ENCODE results near the gene ZNF611. TPM values are rescaled to one million over a fixed set of nuclear protein-coding genes. Genes with fewer than 3 reads are reported as not detected.

The ZNF611 gene
- total RNA-seq, 2 experiments from 2014 or later: 14.6 to 15.5 TPM

DNA sequence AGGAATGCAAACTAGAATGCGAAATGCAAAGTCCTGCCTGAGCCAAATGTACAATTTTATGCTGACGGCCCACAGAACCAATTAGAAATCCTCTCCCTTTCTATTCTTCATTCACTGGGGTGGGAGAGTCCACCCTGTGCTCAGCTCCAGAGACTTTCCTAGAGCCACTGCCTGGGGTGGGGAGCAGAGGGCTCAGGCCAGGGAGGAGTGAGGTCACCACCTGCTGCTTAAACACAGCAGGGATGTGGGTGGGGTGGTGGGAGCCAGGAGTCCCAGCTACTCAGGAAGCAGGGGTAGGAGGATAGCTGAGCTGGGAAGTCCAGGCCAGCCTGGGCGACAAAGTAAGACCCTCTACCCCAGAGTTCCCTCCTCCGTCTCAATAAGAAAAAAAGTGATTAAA is 69.8 kb downstream of the ZNF611 start:
- Mint-ChIP-seq H3K27me3 (no peaks in the 10 kb centered on the region), H3K9me3 (no peaks in the 10 kb centered on the region), H3K4me1 (ENCODE audit: low read depth) (peaks cover 6% of the 10 kb centered on the region), H3K27ac (no peak overlapping the region), H3K36me3 (ENCODE audit: low read depth) (peaks cover 76% of the 10 kb centered on the region), H3K4me3 (no peak overlapping the region)
- H3K27me3 ChIP-seq (ENCODE audit: control insufficient read depth in 1 of 2, insufficient read depth in 2 of 2, low read length in 2 of 2): no peaks in the 10 kb centered on the region
- intact Hi-C loops (cut with DNase I, micrococcal nuclease): no loop called here
- H3K36me3 ChIP-seq (ENCODE audit: insufficient read depth, low read length): peaks cover 19% of the 10 kb centered on the region
- H3K27ac ChIP-seq (ENCODE audit: low read depth in 1 of 2, low read length in 2 of 2): no peak overlapping the region
- H3K4me1 ChIP-seq (ENCODE audit: insufficient read depth, low read length): no peaks in the 10 kb centered on the region
- no peak overlapping the region for H3K4me3 ChIP-seq (ENCODE audit: low read length)
- TF ChIP-seq, protein P1, sequence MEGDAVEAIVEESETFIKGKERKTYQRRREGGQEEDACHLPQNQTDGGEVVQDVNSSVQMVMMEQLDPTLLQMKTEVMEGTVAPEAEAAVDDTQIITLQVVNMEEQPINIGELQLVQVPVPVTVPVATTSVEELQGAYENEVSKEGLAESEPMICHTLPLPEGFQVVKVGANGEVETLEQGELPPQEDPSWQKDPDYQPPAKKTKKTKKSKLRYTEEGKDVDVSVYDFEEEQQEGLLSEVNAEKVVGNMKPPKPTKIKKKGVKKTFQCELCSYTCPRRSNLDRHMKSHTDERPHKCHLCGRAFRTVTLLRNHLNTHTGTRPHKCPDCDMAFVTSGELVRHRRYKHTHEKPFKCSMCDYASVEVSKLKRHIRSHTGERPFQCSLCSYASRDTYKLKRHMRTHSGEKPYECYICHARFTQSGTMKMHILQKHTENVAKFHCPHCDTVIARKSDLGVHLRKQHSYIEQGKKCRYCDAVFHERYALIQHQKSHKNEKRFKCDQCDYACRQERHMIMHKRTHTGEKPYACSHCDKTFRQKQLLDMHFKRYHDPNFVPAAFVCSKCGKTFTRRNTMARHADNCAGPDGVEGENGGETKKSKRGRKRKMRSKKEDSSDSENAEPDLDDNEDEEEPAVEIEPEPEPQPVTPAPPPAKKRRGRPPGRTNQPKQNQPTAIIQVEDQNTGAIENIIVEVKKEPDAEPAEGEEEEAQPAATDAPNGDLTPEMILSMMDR (IDR thresholded peaks at IDR 0.05): no peak
- ATAC-seq (ENCODE audit: poor library complexity) (no peak), DNase-seq (no peak)
- POLR2A ChIA-PET: no interaction called here
- CTCF ChIA-PET: no interaction called here
- H3K9me3 ChIP-seq (ENCODE audit: control insufficient read depth in 1 of 2, insufficient read depth in 1 of 2, low read length in 2 of 2): no peaks in the 10 kb centered on the region

DNA sequence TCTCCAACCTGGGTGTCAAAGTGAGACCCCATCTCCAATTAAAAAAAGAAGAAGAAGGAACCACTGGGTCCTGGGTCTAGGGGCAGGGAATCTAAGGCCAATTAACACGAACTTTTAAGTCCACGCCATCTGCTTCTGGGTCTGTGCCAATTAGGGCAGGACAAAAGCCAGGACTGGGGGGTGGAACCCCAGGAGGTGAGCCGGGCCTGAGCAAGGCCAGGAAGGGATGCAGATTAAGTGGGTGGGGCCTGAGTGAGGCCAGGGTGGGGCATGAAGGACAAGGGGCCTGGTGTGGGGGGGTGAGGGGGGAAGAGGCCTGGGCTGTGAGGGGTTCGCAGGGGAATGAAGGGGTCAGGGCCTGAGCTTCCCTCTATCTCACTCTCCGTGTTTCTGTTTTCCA is 70.4 kb downstream of the ZNF611 start:
- Mint-ChIP-seq H3K9me3 (no peaks in the 10 kb centered on the region), H3K27me3 (no peaks in the 10 kb centered on the region), H3K4me1 (ENCODE audit: low read depth) (peaks cover under 1% of the 10 kb centered on the region), H3K36me3 (ENCODE audit: low read depth) (peaks cover 76% of the 10 kb centered on the region), H3K4me3 (no peak overlapping the region), H3K27ac (no peak overlapping the region)
- H3K4me3 ChIP-seq (ENCODE audit: low read length): no peak overlapping the region
- no peaks in the 10 kb centered on the region for H3K4me1 ChIP-seq (ENCODE audit: insufficient read depth, low read length)
- H3K27me3 ChIP-seq (ENCODE audit: control insufficient read depth in 1 of 2, insufficient read depth in 2 of 2, low read length in 2 of 2): no peaks in the 10 kb centered on the region
- ATAC-seq (ENCODE audit: poor library complexity) (no peak), DNase-seq (no peak)
- peaks cover 16% of the 10 kb centered on the region for H3K36me3 ChIP-seq (ENCODE audit: insufficient read depth, low read length)
- ChIA-PET CTCF (no interaction called here), POLR2A (no interaction called here)
- intact Hi-C loops (cut with DNase I, micrococcal nuclease): no loop called here
- H3K9me3 ChIP-seq (ENCODE audit: control insufficient read depth in 1 of 2, insufficient read depth in 1 of 2, low read length in 2 of 2): no peaks in the 10 kb centered on the region
- H3K27ac ChIP-seq (ENCODE audit: low read depth in 1 of 2, low read length in 2 of 2): no peak overlapping the region
- TF ChIP-seq, protein P1 (IDR thresholded peaks at IDR 0.05): no peak

DNA sequence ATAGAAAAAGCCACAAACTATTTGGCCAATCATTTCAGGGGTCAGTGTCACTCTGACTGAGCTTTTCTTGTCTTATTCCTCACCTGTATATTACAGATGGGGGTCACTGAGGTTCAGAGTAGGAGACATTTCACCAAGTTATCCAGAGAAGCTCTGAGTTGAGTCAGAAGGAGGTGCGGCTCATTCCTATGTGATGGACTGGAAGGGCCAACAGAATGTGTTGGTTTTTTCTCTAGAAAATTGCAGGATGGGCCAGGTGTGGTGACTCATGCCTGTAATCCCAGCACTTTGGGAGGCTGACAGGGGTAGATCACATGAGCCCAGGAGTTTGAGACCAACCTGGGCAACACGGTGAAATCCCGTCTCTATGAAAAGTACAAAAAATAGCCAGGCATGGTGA is 72.2 kb downstream of the ZNF611 start:
- Histone ChIP-seq H3K4me1 (ENCODE audit: insufficient read depth, low read length) (no peaks in the 10 kb centered on the region), H3K27me3 (ENCODE audit: control insufficient read depth in 1 of 2, insufficient read depth in 2 of 2, low read length in 2 of 2) (no peaks in the 10 kb centered on the region), H3K9me3 (ENCODE audit: control insufficient read depth in 1 of 2, insufficient read depth in 1 of 2, low read length in 2 of 2) (peaks cover 0 to 4% of the 10 kb centered on the region in 2 experiments), H3K36me3 (ENCODE audit: insufficient read depth, low read length) (peaks cover 25% of the 10 kb centered on the region), H3K4me3 (ENCODE audit: low read length) (no peak overlapping the region), H3K27ac (ENCODE audit: low read depth in 1 of 2, low read length in 2 of 2) (no peak overlapping the region)
- ATAC-seq (ENCODE audit: poor library complexity) (no peak), DNase-seq (no peak)
- Mint-ChIP-seq H3K36me3 (ENCODE audit: low read depth) (peaks cover 80% of the 10 kb centered on the region), H3K27me3 (no peaks in the 10 kb centered on the region), H3K4me1 (ENCODE audit: low read depth) (no peaks in the 10 kb centered on the region), H3K9me3 (no peaks in the 10 kb centered on the region), H3K27ac (no peak overlapping the region), H3K4me3 (no peak overlapping the region)
- CTCF ChIA-PET: no interaction called here
- POLR2A ChIA-PET: no interaction called here
- TF ChIP-seq, protein P1 (IDR thresholded peaks at IDR 0.05): no peak
- intact Hi-C loops (cut with DNase I, micrococcal nuclease): no loop called here

Measured in CD4-positive, alpha-beta T cell (primary cell).